H1 (cell line): ENCODE results near the gene RSAD1. TPM values are rescaled to one million over a fixed set of nuclear protein-coding genes. Genes with fewer than 3 reads are reported as not detected.

Experiments used
- CTCF ChIA-PET: fragments of 300-600 bp; sonication (Branson Sonifier 250); formaldehyde crosslinking; loops from one replicate; lab custom pipeline; 2021; ENCODE audit not compliant: partially characterized antibody; lab: Charles Lee
- POLR2A ChIA-PET: fragments of 300-600 bp; sonication (Branson Sonifier 250); formaldehyde crosslinking; loops from one replicate; lab custom pipeline; 2021; ENCODE audit warnings: inconsistent platforms; ENCODE audit not compliant: partially characterized antibody; lab: Charles Lee
- DNase-seq, 2 experiments: peaks; one replicate each; pipeline versions ENCODE4 v3.0.0 to v3.0.0-alpha.2; 2010 to 2022; ENCODE audit warnings: low spot score in 2 of 2, low read depth in 1 of 2, mixed read lengths in 1 of 2
- FAIRE-seq: peaks from 2 replicates; lab custom pipeline; 2011; peaks lifted over from hg19 to GRCh38; lab: Jason Lieb, UNC
- H2AFZ ChIP-seq: 2 replicates; pipeline ENCODE4 v1.8.1; 2012; ENCODE audit warnings: low read length, inconsistent platforms
- H2AK5ac ChIP-seq: 2 replicates; pipeline ENCODE4 v1.6.1; 2013; ENCODE audit warnings: low read depth, low read length
- H2BK120ac ChIP-seq: replicated peaks from 2 replicates; pipeline ENCODE3; 2013; ENCODE audit warnings: low read depth, low read length, inconsistent platforms
- H2BK12ac ChIP-seq: 2 replicates; pipeline ENCODE4 v1.6.1; 2013; ENCODE audit warnings: low read depth, low read length
- H2BK15ac ChIP-seq: 2 replicates; pipeline ENCODE4 v1.6.1; 2013; ENCODE audit warnings: low read length
- H2BK20ac ChIP-seq: 2 replicates; pipeline ENCODE4 v1.6.1; 2013; ENCODE audit warnings: low read length
- H2BK5ac ChIP-seq: 2 replicates; pipeline ENCODE4 v1.6.1; 2013; ENCODE audit warnings: low read depth, low read length
- H3K14ac ChIP-seq: 2 replicates; pipeline ENCODE4 v1.6.1; 2013; ENCODE audit warnings: inconsistent platforms; ENCODE audit not compliant: insufficient read length
- H3K18ac ChIP-seq: 2 replicates; pipeline ENCODE4 v1.6.1; 2013; ENCODE audit warnings: low read length; ENCODE audit errors: extremely low read depth
- H3K23ac ChIP-seq: 2 replicates; pipeline ENCODE4 v1.6.1; 2013; ENCODE audit warnings: inconsistent platforms; ENCODE audit not compliant: insufficient read length
- H3K23me2 ChIP-seq: 2 replicates; pipeline ENCODE4 v1.6.1; 2013; ENCODE audit warnings: low read depth, low read length
- H3K27ac ChIP-seq: 2 replicates; pipeline ENCODE4 v1.6.1; 2011; ENCODE audit warnings: low read depth, low read length, inconsistent platforms
- H3K27me3 ChIP-seq, 4 experiments: replicated peaks in 1 of 4; 1 replicate in 1 of 4; 2 replicates in 3 of 4; pipeline versions ENCODE4 v1.6.1 to v1.8.1; 2011 to 2013; ENCODE audit warnings: low read length in 3 of 4, mild to moderate bottlenecking in 3 of 4, inconsistent platforms in 2 of 4, mixed read lengths in 2 of 4, moderate library complexity in 1 of 4; ENCODE audit not compliant: control insufficient read depth in 3 of 4, insufficient read depth in 3 of 4; ENCODE audit errors: extremely low read depth in 1 of 4
- H3K36me3 ChIP-seq, 4 experiments: 2 replicates each; pipeline versions ENCODE4 v1.6.1 to v1.8.1; 2011 to 2013; ENCODE audit warnings: mild to moderate bottlenecking in 4 of 4, low read length in 3 of 4, moderate library complexity in 2 of 4, control low read depth in 1 of 4, inconsistent platforms in 1 of 4; ENCODE audit not compliant: insufficient read depth in 4 of 4, control insufficient read depth in 2 of 4
- H3K4ac ChIP-seq: replicated peaks from 2 replicates; pipeline ENCODE3; 2013; ENCODE audit warnings: low read length, low read depth, mixed read lengths, inconsistent platforms; ENCODE audit not compliant: insufficient read length
- H3K4me1 ChIP-seq, 4 experiments: replicated peaks in 1 of 4; 1 replicate in 1 of 4; 2 replicates in 3 of 4; pipeline versions ENCODE4 v1.6.1 to v1.8.1; 2011 to 2013; ENCODE audit warnings: low read length in 3 of 4, inconsistent platforms in 2 of 4, mixed read lengths in 1 of 4; ENCODE audit not compliant: insufficient read depth in 4 of 4, control insufficient read depth in 3 of 4
- H3K4me2 ChIP-seq, 2 experiments: 2 replicates each; pipeline versions ENCODE4 v1.6.1 to v1.8.1; 2011 to 2013; ENCODE audit warnings: low read depth in 2 of 2, low read length in 2 of 2, control low read depth in 1 of 2, inconsistent platforms in 1 of 2, mild to moderate bottlenecking in 1 of 2; ENCODE audit not compliant: insufficient read depth in 1 of 2
- H3K4me3 ChIP-seq, 4 experiments: fragments of 200-600, 300-600 bp in 1 of 4; sonication (generic), shearing (Covaris generic), sonication (Bioruptor Twin) in 1 of 4; 2 replicates each; pipeline versions ENCODE4 v1.5.1 to v1.8.1; 2011 to 2016; ENCODE audit warnings: low read length in 4 of 4, low read depth in 3 of 4, control low read depth in 2 of 4, inconsistent platforms in 2 of 4, mild to moderate bottlenecking in 2 of 4, mixed read lengths in 1 of 4, moderate library complexity in 1 of 4; ENCODE audit not compliant: insufficient read depth in 2 of 4; ENCODE audit errors: extremely low read depth in 1 of 4
- H3K56ac ChIP-seq: replicated peaks from 2 replicates; pipeline ENCODE3; 2013; ENCODE audit warnings: low read depth, mild to moderate bottlenecking, mixed read lengths, low read length, inconsistent platforms; ENCODE audit not compliant: insufficient read length
- H3K79me1 ChIP-seq: 2 replicates; pipeline ENCODE4 v1.6.1; 2013; ENCODE audit warnings: low read depth, low read length, control low read depth
- H3K79me2 ChIP-seq, 2 experiments: 2 replicates each; pipeline versions ENCODE4 v1.6.1 to v1.8.1; 2012 to 2013; ENCODE audit warnings: low read length in 2 of 2, mild to moderate bottlenecking in 2 of 2, inconsistent platforms in 1 of 2; ENCODE audit not compliant: insufficient read depth in 2 of 2, control insufficient read depth in 1 of 2
- H3K9ac ChIP-seq, 4 experiments: replicated peaks in 1 of 4; 1 replicate in 1 of 4; 2 replicates in 3 of 4; pipeline versions ENCODE4 v1.6.1 to v1.8.1; 2011 to 2013; ENCODE audit warnings: low read depth in 3 of 4, low read length in 3 of 4, control low read depth in 2 of 4, mild to moderate bottlenecking in 2 of 4, moderate library complexity in 2 of 4, inconsistent platforms in 1 of 4; ENCODE audit errors: extremely low read depth in 1 of 4
- H3K9me3 ChIP-seq, 2 experiments: 2 replicates each; pipeline versions ENCODE4 v1.6.1 to v1.8.1; 2012 to 2013; ENCODE audit warnings: mild to moderate bottlenecking in 2 of 2, moderate library complexity in 2 of 2, control low read depth in 1 of 2, inconsistent platforms in 1 of 2, low read depth in 1 of 2, low read length in 1 of 2, mixed read lengths in 1 of 2; ENCODE audit not compliant: insufficient read depth in 2 of 2
- H4K20me1 ChIP-seq, 2 experiments: replicated peaks in 1 of 2; 2 replicates each; pipeline versions ENCODE3 to v1.8.1; 2011 to 2013; ENCODE audit warnings: inconsistent platforms in 2 of 2, low read length in 2 of 2, mild to moderate bottlenecking in 1 of 2; ENCODE audit not compliant: insufficient read depth in 2 of 2, control insufficient read depth in 1 of 2
- H4K5ac ChIP-seq: 2 replicates; pipeline ENCODE4 v1.6.1; 2013; ENCODE audit warnings: low read length, low read depth, mixed read lengths, inconsistent platforms; ENCODE audit not compliant: insufficient read length
- H4K8ac ChIP-seq: 2 replicates; pipeline ENCODE4 v1.8.0; 2013; ENCODE audit warnings: mild to moderate bottlenecking, moderate library complexity, low read length, inconsistent platforms; ENCODE audit not compliant: insufficient read depth; ENCODE audit errors: extremely low read depth
- H4K91ac ChIP-seq: replicated peaks from 2 replicates; pipeline ENCODE3; 2013; ENCODE audit warnings: low read length, mixed read lengths, inconsistent platforms; ENCODE audit not compliant: insufficient read length
- ASH2L ChIP-seq: fragments of 200-600, 300-600 bp; sonication (generic); IDR thresholded peaks from one replicate; pipeline ENCODE4 v1.7.1; 2017; ENCODE audit warnings: low read length
- ATF2 ChIP-seq: IDR thresholded peaks from 2 replicates; pipeline ENCODE4 v1.6.1; 2012; ENCODE audit warnings: low read length, inconsistent platforms
- EGR1 ChIP-seq: IDR thresholded peaks from 2 replicates; pipeline ENCODE4 v1.6.1; 2011; ENCODE audit warnings: low read depth, low read length, borderline replicate concordance
- KDM1A ChIP-seq: fragments of 200-600, 300-600 bp; sonication (generic); IDR thresholded peaks from 2 replicates; pipeline ENCODE4 v1.7.1; 2016; ENCODE audit warnings: mild to moderate bottlenecking, low read length, borderline replicate concordance
- PHF8 ChIP-seq: fragments of 200-600 bp; sonication (generic); conservative IDR thresholded peaks from 2 replicates; pipeline ENCODE4 v1.7.1; 2012; ENCODE audit warnings: low read depth, mild to moderate bottlenecking, inconsistent platforms, low read length, moderate library complexity
- RBBP5 ChIP-seq: IDR thresholded peaks from 2 replicates; pipeline ENCODE4 v1.7.1; 2012; ENCODE audit warnings: low read depth, mild to moderate bottlenecking, inconsistent platforms, low read length, moderate library complexity, borderline replicate concordance
- SP1 ChIP-seq: IDR thresholded peaks from 2 replicates; pipeline ENCODE4 v1.6.1; 2011; ENCODE audit warnings: low read depth, low read length
- SP2 ChIP-seq: IDR thresholded peaks from 2 replicates; pipeline ENCODE4 v1.6.1; 2012; ENCODE audit warnings: mild to moderate bottlenecking, low read length, inconsistent platforms
- SUZ12 ChIP-seq: fragments of 200-600 bp; sonication (generic); IDR thresholded peaks from 2 replicates; pipeline ENCODE4 v1.6.1; 2012; ENCODE audit warnings: mild to moderate bottlenecking, inconsistent platforms, low read length, moderate library complexity, mixed read lengths
- WGBS, 2 experiments: shearing (Covaris generic) in 1 of 2; methylation state at CpG; one replicate each; pipeline versions ENCODE4 v1.1.6 to v1.1.7; 2013 to 2015; ENCODE audit warnings: low lambda C conversion rate in 2 of 2, mixed read lengths in 2 of 2, inconsistent platforms in 1 of 2, low coverage in 1 of 2, missing lambda C conversion rate in 1 of 2; ENCODE audit not compliant: insufficient replicate concordance in 2 of 2, insufficient coverage in 1 of 2, insufficient read length in 1 of 2; ENCODE audit errors: extremely low coverage in 1 of 2, missing lambda C conversion rate in 1 of 2; 5-methylcytosine and 5-hydroxymethylcytosine counted together
- polyA plus RNA-seq, 7 experiments: library from polyadenylated mRNA; depleted of rRNA in 3 of 7; stranded (reverse) in 5 of 7; unstranded in 2 of 7; fragments of >200 nt in 5 of 7; fragments of 200-250 nt in 2 of 7; gene quantifications; 1 replicate in 5 of 7; 2 replicates in 1 of 7; 4 replicates in 1 of 7; pipeline versions ENCODE4 v1.2.1 to v1.2.3, GENCODE V29; 2011 to 2013; ENCODE audit warnings: missing spikeins in 2 of 7, mixed read lengths in 2 of 7
- total RNA-seq: library from RNA; stranded (reverse); fragmentation: NEBNext Ultra II Directional; extraction: Animal tissue kit (Norgen Biotek cat#: 25700); gene quantifications from 2 replicates; pipeline ENCODE4 v1.2.1, GENCODE V29; 2021

RSAD1 gene
- total and polyA plus RNA-seq, 2 of the 8 experiments (the other 6 are each of a cell fraction or from before 2014, with no cell fraction given) = 17.9 to 33.5 TPM

DNA sequence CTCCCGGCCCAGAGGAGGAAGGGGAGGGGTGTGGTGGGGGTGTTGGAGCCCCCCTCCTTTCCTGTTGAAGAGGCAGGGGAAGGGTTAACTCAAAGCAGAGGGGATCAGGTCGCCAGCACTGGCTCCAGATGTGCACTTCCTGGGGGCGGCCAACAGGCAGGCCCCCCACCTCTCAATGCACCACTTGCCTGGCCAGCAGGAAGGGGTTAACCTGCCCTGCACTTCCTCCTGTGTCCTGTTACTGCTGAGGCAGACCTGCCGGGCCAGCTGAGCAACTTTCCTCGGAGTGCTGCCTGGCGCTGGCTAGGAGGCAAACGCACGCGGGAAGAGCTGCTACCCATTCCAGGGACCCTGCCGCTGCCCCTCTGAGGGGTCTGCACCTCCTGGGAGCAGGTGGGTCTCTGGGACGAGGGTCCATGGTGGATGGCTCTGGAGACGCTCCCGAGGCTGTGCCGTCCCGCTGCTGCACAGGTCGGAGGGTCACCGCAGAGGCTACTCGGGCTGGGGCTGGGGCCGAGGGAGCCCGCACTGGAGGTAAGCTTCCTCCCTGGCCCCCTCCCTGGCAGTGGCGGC lies 53.9 kb downstream of the RSAD1 start, which contains the start of gene EPN3:
Gene EPN3 (plus strand): TSS at position 284 of the 573 bp plus-strand sequence. CDS start 3,822 bp downstream, outside the sequence.
- Histone ChIP-seq H3K18ac (peak within 1 kb of the TSS; percentile 88), H2BK12ac (peak within 1 kb of the TSS; percentile 63; the same call in 1 of the 2 replicates), H3K79me2 (0 out of 4 replicates have a peak, but pooled peaks cover 0 to 2% of the 10 kb centered on the region in 2 experiments), H3K23ac (no peak within 1 kb of the TSS), H3K56ac (no peak within 1 kb of the TSS), H4K91ac (peak within 1 kb of the TSS; percentile 88), H3K36me3 (peaks cover 0 to 3% (median 0%) of the 10 kb centered on the region in 4 experiments; a peak in 1 of 8 replicates), H2BK120ac (no peak within 1 kb of the TSS), H3K79me1 (no peaks in the 10 kb centered on the region; the same call in 1 of the 2 replicates), H3K9ac (no peak within 1 kb of the TSS; a peak in 2 of 7 replicates), H3K4me2 (peak within 1 kb of the TSS; percentile 96 to 99), H2AFZ (peak within 1 kb of the TSS; percentile 80; the same call in 1 of the 2 replicates), H3K4ac (no peak within 1 kb of the TSS), H3K27me3 (peaks cover 0 to 21% (median 10%) of the 10 kb centered on the region in 4 experiments; a peak in 4 of 7 replicates), H3K14ac (no peak within 1 kb of the TSS), H4K8ac (peak within 1 kb of the TSS; percentile 28), H3K27ac (no peak within 1 kb of the TSS), H3K9me3 (no peaks in the 10 kb centered on the region), H2AK5ac (no peak within 1 kb of the TSS), H2BK15ac (peak within 1 kb of the TSS; percentile 83; the same call in 1 of the 2 replicates), H3K4me1 (peaks cover 5 to 29% (median 20%) of the 10 kb centered on the region in 4 experiments), H3K4me3 (peak within 1 kb of the TSS; percentile 36 to 77 (median 74)), H4K5ac (peak within 1 kb of the TSS; percentile 55), H3K23me2 (peaks cover 17% of the 10 kb centered on the region), H4K20me1 (no peaks in the 10 kb centered on the region), H2BK20ac (peak within 1 kb of the TSS; percentile 17; the same call in 1 of the 2 replicates), H2BK5ac (peak within 1 kb of the TSS; percentile 53; the same call in 1 of the 2 replicates)
- POLR2A ChIA-PET = interaction anchor here (0.7 to 4.3 kb wide), 9 partner anchors 9 to 61 kb away, joined by 3 to 13 read pairs (median 4); no protein-coding TSS in a partner anchor
- WGBS, 2 experiments = 1% methylated on average over 16 of the region's 21 CpGs; no CpG with 5 or more reads in 1 of the 2 experiments
- peak in 1 of 2 experiments; percentile 78 for DNase-seq
- no peak for FAIRE-seq
- CTCF ChIA-PET = interaction anchor here (0.9 to 5.2 kb wide), 20 partner anchors 8 to 98 kb away, joined by 3 to 36 read pairs (median 6); no protein-coding TSS in a partner anchor
- TF ChIP-seq KDM1A (no peak), RBBP5 (peak; percentile 63), ASH2L (peak; percentile 75), ATF2 (0 out of 2 replicates have a peak, but pooled peaks have one; percentile 33), EGR1 (peak; percentile 27; the same call in 1 of the 2 replicates), SP2 (no peak), PHF8 (peak; percentile 7; the same call in 1 of the 2 replicates), SUZ12 (peak; percentile 22; the same call in 1 of the 2 replicates), SP1 (peak; percentile 54; the same call in 1 of the 2 replicates)
